Stimulated activated CD4-positive, alpha-beta T cell treated with anti-CD3 and anti-CD28 coated beads, TNF-alpha, amount 100 ng/mL, for 48 hours (primary cell): Measurements from ENCODE around the gene GTF2A1L.
"Not testable (repeated sequence)": the region's sequence is repeated elsewhere in the genome, so short reads cannot be mapped to it uniquely, and the experiment has no call there.

Experiments
- DNase-seq, 3 donors: peaks; one replicate each; pipeline ENCODE4 v3.0.0-alpha.2; 2020; ENCODE audit warnings: low read depth in 3 of 3

Gene GTF2A1L

GRCh38 chr2:48617618-48618017, at the start of gene GTF2A1L:
TSS of gene GTF2A1L (plus strand) at chr2:48617856. CDS start at chr2:48617875, 19 bp downstream.
- no peak for DNase-seq

- DNase-seq, result no peak
Measured at GRCh38 chr2:48568547-48568946, 49.1 kb upstream of the GTF2A1L start.

- no peak for DNase-seq
Measured at GRCh38 chr2:48569433-48569832, 48.2 kb upstream of the GTF2A1L start.

GRCh38 chr2:48572816-48573215, 44.8 kb upstream of the GTF2A1L start:
- DNase-seq, result no peak

- no peak for DNase-seq
Measured at GRCh38 chr2:48574353-48575287, 43.0 kb upstream of the GTF2A1L start.

- DNase-seq, result no peak
Measured at GRCh38 chr2:48578313-48578712, 39.3 kb upstream of the GTF2A1L start.

GRCh38 chr2:48583961-48584360, 33.7 kb upstream of the GTF2A1L start:
- DNase-seq, result no peak

- DNase-seq, result no peak
Measured at GRCh38 chr2:48584551-48584950, 33.1 kb upstream of the GTF2A1L start.

GRCh38 chr2:48586433-48586832, 31.2 kb upstream of the GTF2A1L start:
- no peak for DNase-seq

GRCh38 chr2:48587560-48587959, 30.1 kb upstream of the GTF2A1L start:
- no peak for DNase-seq

- no peak for DNase-seq
Measured at GRCh38 chr2:48587961-48588360, 29.7 kb upstream of the GTF2A1L start.

GRCh38 chr2:48588745-48589144, 28.9 kb upstream of the GTF2A1L start:
- DNase-seq, result no peak

- no peak for DNase-seq
Measured at GRCh38 chr2:48589170-48589767, 28.4 kb upstream of the GTF2A1L start.

- no peak for DNase-seq
Measured at GRCh38 chr2:48590017-48590416, 27.6 kb upstream of the GTF2A1L start.

- no peak for DNase-seq
Measured at GRCh38 chr2:48592067-48592466, 25.6 kb upstream of the GTF2A1L start.

GRCh38 chr2:48596751-48597150, 20.9 kb upstream of the GTF2A1L start:
- not testable (repeated sequence) for DNase-seq

GRCh38 chr2:48597492-48597891, 20.2 kb upstream of the GTF2A1L start:
- DNase-seq, result no peak

- DNase-seq, result no peak
Measured at GRCh38 chr2:48600204-48600813, 17.3 kb upstream of the GTF2A1L start.

GRCh38 chr2:48600917-48601316, 16.7 kb upstream of the GTF2A1L start:
- no peak for DNase-seq

GRCh38 chr2:48601349-48601748, 16.3 kb upstream of the GTF2A1L start:
- DNase-seq, result no peak

- DNase-seq, result no peak
Measured at GRCh38 chr2:48605482-48606175, 12.0 kb upstream of the GTF2A1L start.
